ENCODE data around the gene ACTL7A.

DNA sequence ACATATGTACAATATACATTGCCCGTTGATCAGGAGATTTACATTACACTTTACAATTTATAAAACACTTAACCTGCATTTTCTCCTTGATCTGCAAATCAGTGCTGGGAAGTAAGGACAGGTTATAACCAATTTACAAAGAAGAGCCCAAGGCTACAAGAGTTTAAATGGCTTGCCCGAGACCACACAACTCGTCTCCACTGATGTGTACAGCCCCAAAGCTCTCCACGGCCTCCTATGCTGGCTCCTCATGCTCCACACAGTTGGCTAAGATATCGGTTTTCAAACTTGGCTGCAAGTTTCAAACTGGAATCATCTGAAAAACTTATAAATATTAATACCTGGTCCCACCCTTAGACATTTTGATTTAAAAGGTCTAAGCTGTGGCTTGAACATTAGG, 16.6 kb upstream of the ACTL7A start:
- TF ChIP-seq EZH2 (IDR thresholded peaks at IDR 0.05; ENCODE audit: insufficient read depth, poor library complexity, severe bottlenecking) (no peak), EZH2phosphoT487 (IDR thresholded peaks at IDR 0.05; ENCODE audit: insufficient read depth, low read depth) (no peak)

Data from GM23248 (cell line).